CD4-positive, alpha-beta T cell treated with Interleukin-17A for 1 hour (primary cell): Measurements from ENCODE around the gene EI24.

Experiments
- DNase-seq: peaks from one replicate; pipeline ENCODE4 v3.0.0-alpha.2; 2020

Gene EI24

GRCh38 chr11:125583496-125583895, 14.2 kb downstream of the EI24 start:
- DNase-seq, result no peak

- DNase-seq, result no peak
These were observed 16.2 kb downstream of the EI24 start for GRCh38 chr11:125585487-125585886.

GRCh38 chr11:125586623-125587022, 17.3 kb downstream of the EI24 start:
- DNase-seq, result no peak

GRCh38 chr11:125587480-125587879, 18.2 kb downstream of the EI24 start:
- DNase-seq, result no peak

- no peak for DNase-seq
These were observed 19.2 kb downstream of the EI24 start for GRCh38 chr11:125588505-125588904.

GRCh38 chr11:125591649-125592304, 22.5 kb downstream of the EI24 start:
- peak; percentile 44 for DNase-seq

GRCh38 chr11:125592305-125593113, 23.2 kb downstream of the EI24 start, which contains the start of gene STT3A:
Gene STT3A (plus strand): TSS chr11:125592852. CDS start chr11:125595916, 3,064 bp downstream.
- DNase-seq, result peak; percentile 100

- DNase-seq, result peak; percentile 8
These were observed 24.0 kb downstream of the EI24 start for GRCh38 chr11:125593114-125593820.

GRCh38 chr11:125594958-125595357, 25.7 kb downstream of the EI24 start:
- DNase-seq, result no peak

GRCh38 chr11:125600663-125601062, 31.4 kb downstream of the EI24 start:
- DNase-seq, result no peak

GRCh38 chr11:125603207-125603606, 33.9 kb downstream of the EI24 start:
- DNase-seq, result no peak

- DNase-seq, result no peak
These were observed 36.1 kb downstream of the EI24 start for GRCh38 chr11:125605417-125605816.

- no peak for DNase-seq
These were observed 40.3 kb downstream of the EI24 start for GRCh38 chr11:125609545-125609944.

- no peak for DNase-seq
These were observed 49.1 kb downstream of the EI24 start for GRCh38 chr11:125618383-125618782.

GRCh38 chr11:125621995-125622394, 52.7 kb downstream of the EI24 start:
- DNase-seq, result no peak

- no peak for DNase-seq
These were observed 53.8 kb downstream of the EI24 start for GRCh38 chr11:125623064-125623463.

- DNase-seq, result no peak
These were observed 55.5 kb downstream of the EI24 start, which contains the start of gene CHEK1 for GRCh38 chr11:125624756-125625213. Gene CHEK1 (plus strand): TSS chr11:125625163. CDS start chr11:125626769, 1,606 bp downstream.

- no peak for DNase-seq
These were observed 56.0 kb downstream of the EI24 start for GRCh38 chr11:125625225-125625629.

GRCh38 chr11:125625630-125626287, 56.5 kb downstream of the EI24 start:
- DNase-seq, result peak; percentile 87

GRCh38 chr11:125626288-125626950, 57.1 kb downstream of the EI24 start:
- peak; percentile 56 for DNase-seq

- DNase-seq, result no peak
These were observed 58.1 kb downstream of the EI24 start for GRCh38 chr11:125627236-125627910.
